Stimulated activated CD8-positive, alpha-beta memory T cell treated with anti-CD3 and anti-CD28 coated beads, Interleukin-12 subunit alpha, Interleukin-12 subunit beta, amount 100 ng/mL, for 24 hours (primary cell): Measurements from ENCODE around the gene TMEM45A.
"Not testable (repeated sequence)": the region's sequence is repeated elsewhere in the genome, so short reads cannot be mapped to it uniquely, and the experiment has no call there.

Source experiments
- DNase-seq: peaks from one replicate; pipeline ENCODE4 v3.0.0-alpha.2; 2020; ENCODE audit errors: extremely low read depth

Gene TMEM45A

GRCh38 chr3:100533176-100533575 lies 40.8 kb downstream of the TMEM45A start:
- DNase-seq: no peak

- no peak for DNase-seq
Measured at GRCh38 chr3:100535610-100535943, 43.2 kb downstream of the TMEM45A start.

- no peak for DNase-seq
Measured at GRCh38 chr3:100536093-100536492, 43.7 kb downstream of the TMEM45A start.

GRCh38 chr3:100537646-100538338 lies 45.4 kb downstream of the TMEM45A start:
- no peak for DNase-seq

GRCh38 chr3:100538339-100538706 lies 45.9 kb downstream of the TMEM45A start:
- no peak for DNase-seq

- no peak for DNase-seq
Measured at GRCh38 chr3:100540791-100541334, 48.4 kb downstream of the TMEM45A start.

- DNase-seq: not testable (repeated sequence)
Measured at GRCh38 chr3:100541428-100541827, 49.0 kb downstream of the TMEM45A start.

GRCh38 chr3:100545371-100545770 lies 53.0 kb downstream of the TMEM45A start:
- DNase-seq: no peak

DNA sequence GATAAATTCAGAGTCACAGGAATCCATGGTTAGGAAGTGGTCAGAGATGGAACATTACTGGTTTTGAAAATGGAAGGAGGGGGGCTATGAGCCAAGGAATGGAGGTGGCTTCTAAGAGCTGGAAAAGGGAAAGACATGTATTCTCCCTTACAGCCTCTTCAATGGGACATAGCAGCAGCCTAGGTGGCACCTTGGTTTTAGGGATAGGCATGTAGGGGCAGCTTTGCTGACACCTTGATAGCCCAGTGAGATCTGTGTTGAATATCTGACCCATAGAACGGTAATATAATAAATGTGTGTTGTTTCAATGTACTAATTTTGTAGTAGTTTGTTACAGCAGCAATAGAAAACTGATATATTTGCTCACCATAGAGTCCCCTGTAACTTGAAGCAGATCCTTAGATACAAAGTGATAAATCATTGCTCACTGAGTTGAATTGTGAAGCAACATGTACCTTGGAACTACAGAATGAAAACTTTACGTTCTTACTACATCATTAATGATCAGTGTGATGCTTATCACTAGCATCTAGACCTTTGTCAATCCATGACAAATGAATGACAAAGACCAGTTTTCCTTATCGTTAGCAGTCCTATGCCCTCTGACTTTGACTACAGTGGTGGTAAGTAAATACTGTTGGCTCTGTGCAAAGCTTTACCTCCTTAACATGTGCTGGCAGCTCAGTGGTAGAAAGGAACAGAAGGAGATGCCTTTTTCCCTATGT lies 53.8 kb downstream of the TMEM45A start:
- no peak for DNase-seq

GRCh38 chr3:100548053-100548452 lies 55.6 kb downstream of the TMEM45A start:
- DNase-seq: no peak

DNA sequence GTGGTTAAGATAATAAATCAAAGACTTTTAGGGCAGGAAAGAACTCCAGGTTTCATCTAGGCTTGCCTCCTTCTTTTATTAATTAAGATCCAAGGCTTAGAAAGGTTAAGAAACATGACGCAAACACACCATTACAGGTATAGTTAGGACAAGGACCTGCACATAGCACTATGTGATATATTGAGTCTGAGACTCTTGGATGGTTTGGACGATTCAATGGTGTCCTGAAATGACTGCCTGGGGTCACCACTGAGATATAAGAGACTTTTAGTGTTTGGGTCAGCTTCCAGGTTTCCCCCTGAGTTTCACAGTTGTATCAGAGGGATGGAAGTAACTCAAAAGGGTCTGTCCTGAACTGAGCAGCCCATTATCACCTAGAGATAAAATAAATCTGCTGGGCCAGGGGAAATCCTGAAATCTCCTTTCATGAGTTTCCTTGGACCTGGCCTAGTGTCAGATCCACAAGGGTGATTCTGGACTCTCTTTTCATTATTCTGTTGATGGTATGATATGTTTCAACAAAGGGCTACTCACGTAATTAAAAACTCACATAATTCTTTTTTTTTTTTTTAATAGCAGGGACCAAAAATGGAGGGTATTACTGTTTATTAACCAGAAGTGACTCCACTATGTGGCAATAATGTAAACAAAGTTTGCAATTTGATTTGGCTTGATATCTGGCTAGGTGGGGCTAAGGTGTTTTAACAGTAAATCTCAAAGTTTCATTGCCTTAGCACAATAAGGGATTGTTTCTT lies 61.4 kb downstream of the TMEM45A start:
- no peak for DNase-seq

GRCh38 chr3:100554373-100554676 lies 61.9 kb downstream of the TMEM45A start:
- no peak for DNase-seq

- DNase-seq: no peak
Measured at GRCh38 chr3:100556673-100557310, 64.4 kb downstream of the TMEM45A start.

DNA sequence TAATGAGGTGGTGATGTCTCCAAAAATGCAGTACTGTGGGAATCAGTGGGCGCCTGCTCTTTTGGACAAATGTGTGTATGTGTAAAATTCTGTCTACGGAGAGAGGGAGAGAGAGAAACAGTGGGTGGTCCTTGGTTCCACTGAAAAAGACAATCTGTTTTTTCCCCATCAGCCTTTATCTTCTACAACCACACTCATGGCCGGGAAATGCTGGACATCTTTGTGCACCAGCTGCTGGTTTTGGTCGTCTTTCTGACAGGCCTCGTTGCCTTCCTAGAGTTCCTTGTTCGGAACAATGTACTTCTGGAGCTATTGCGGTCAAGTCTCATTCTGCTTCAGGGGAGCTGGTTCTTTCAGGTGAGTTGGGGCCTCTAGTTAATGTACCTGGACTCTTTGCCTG lies 65.8 kb downstream of the TMEM45A start:
- no peak for DNase-seq

DNA sequence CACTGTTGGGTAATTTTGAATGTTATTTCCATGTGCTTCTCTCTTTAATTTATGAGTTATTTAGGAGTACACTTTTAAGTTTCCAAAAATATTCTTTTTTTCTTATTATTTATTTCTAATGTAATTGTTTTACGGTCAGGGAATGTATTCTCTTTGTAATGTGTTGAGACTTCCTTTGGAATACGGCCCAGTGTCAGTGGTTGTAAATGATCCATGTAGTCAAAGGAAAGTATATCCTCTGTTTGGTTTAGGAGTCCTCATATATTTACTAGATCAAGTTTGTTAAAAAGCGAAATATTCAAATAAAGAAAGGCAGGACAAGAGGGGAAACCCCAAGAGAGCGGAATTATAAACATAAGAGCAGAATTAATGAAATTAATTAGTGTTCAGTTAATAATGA lies 68.0 kb downstream of the TMEM45A start:
- DNase-seq: no peak

DNA sequence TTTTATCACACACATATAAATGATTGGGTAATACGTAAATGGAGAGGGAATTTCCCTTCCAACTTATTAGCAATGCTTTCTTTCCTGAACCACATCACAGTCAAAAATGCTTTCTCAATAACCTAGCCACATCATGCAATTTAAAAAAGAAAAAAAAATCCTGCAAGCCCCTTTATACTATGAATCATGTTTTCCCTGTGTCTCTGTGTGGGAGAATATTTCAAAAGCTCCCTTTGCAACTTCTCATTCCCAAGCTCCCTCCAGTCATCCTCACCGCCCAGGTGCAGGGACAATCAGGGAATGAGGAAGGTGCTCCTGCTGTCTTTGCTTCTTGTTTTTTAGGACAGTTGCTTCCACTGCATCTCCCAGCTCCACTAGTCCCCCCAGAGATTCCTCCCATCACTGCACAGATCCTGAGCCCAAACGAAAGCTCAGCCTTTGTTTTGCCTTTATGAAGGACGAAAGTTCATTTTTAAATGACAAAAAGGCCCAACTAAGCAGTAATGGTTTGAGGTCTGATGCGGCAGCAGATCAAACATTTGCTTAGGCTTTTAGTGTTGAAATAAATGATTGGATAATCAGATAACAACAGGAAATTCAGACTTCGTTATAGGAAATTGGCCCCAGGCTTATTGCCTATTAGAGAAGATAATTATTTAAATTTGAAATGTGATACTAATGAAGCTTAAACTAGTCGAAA lies 69.2 kb downstream of the TMEM45A start:
- DNase-seq: no peak

GRCh38 chr3:100562224-100562857 lies 69.9 kb downstream of the TMEM45A start:
- no peak for DNase-seq

- DNase-seq: no peak
Measured at GRCh38 chr3:100563228-100563627, 70.8 kb downstream of the TMEM45A start.

DNA sequence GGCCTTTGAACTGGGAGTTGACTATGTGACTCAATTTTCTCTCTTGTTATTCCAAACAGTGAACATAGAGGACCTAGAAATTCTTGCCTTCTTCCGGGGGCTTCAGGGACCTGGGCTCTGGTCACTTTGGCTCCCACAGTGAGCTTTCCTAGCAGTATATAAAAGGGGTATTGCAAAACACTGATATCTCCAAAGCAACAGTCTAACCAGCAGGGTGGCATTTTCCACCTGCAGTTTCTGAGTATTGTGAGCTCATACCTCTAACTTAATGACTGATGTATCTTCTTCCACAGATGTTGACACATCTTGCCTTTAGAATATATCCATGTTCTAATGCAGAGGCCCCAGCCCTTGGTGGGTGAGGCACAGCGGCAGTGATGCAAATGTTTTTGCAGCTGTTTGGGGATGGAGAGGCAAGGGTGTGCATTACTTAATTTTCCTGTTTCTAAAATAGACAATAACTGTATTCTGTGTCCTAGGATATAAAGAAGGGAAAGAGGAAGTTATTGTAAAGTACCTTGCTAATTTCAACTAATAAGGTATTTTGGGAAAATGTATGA lies 71.3 kb downstream of the TMEM45A start:
- no peak for DNase-seq

GRCh38 chr3:100570811-100571210 lies 78.4 kb downstream of the TMEM45A start:
- no peak for DNase-seq

DNA sequence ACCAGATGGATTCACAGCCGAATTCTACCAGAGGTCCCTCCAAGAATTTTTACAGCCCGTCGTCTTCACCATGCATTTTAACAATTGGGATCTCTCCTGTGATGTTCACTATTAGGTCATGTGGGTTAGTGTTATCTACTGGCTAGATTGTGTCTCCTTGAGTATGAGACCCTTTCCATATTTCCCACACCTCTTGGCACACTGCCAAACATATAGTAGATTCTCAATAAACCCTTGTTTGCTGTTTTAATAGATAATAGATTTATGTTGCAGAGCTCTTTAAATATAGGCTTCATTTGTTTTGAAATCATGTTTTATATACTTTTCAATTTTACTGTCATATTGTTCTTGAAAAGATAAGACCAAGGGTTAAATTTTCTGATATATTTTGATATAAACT lies 82.1 kb downstream of the TMEM45A start:
- DNase-seq: no peak
